GM20431 (cell line): ENCODE measurements around the gene ADGRB3.

ENCODE experiments used
- in situ Hi-C: fragments of 300-500 bp; cut with MseI, MboI; formaldehyde crosslinking; loops from one replicate; pipeline ENCODE4 v1.15.0; 2020; ENCODE audit warnings: low sequenced_read_pairs; ENCODE audit not compliant: unreplicated experiment

The ADGRB3 gene

GRCh38 chr6:69179681-69180080 lies 544.6 kb downstream of the ADGRB3 start:
- in situ Hi-C loops: no loop called here

DNA sequence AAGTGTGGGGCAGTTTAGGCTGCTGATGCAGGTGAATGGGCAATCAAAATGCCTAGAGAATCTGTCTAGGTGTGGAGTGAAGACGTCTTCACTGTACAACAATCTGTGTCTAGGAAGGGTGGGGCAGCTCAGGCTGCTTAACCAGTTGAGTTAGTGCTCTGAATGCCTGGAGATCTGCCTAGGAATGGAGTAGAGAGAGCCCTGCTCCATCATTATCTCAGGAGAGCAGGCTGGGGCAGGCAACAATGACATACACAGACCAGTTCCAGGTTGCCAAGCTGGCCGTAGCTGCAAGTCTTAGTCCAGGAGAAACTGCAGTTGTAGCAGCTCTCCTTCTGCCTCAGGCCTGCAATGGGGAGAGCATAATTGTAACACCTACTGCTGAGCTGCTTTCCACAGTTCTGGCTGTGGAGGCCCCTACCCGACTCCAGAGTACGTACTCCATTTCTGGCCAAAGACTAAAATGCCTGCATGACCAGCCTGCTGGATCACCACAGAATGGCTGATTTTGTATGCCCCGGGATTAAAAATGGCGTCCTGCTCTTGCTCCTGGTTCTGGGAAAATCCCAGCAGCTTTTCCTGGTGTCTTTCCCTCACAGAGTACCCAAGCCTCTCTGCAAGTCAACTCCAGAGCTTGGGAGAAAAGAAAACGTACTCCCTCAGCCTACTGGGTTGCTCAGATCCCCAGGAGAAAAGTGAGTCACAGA lies 545.4 kb downstream of the ADGRB3 start:
- in situ Hi-C loops: no loop called here

DNA sequence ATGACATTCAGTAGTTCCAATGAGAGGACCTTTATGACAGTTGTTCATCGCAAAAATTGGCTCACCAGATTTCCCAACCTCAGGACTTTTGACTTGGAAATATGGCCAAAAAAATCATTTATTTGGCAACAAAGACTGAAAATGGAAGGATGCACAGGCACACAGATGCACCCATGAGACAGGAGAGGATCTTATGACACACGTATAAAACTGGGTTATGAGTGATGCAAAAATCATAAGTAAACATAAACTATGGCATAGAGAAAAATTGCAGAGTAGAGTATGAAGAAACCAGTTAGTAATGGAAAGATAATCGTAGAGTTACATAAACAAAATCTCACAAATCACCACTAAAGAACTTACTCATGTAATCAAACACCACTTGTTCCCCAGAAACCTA lies 546.9 kb downstream of the ADGRB3 start:
- in situ Hi-C loops: no loop called here

- in situ Hi-C loops: no loop called here
These were observed 550.2 kb downstream of the ADGRB3 start for GRCh38 chr6:69185276-69185675.

GRCh38 chr6:69202768-69203167 lies 567.7 kb downstream of the ADGRB3 start:
- in situ Hi-C loops: no loop called here

GRCh38 chr6:69216127-69216526 lies 581.0 kb downstream of the ADGRB3 start:
- in situ Hi-C loops: no loop called here

DNA sequence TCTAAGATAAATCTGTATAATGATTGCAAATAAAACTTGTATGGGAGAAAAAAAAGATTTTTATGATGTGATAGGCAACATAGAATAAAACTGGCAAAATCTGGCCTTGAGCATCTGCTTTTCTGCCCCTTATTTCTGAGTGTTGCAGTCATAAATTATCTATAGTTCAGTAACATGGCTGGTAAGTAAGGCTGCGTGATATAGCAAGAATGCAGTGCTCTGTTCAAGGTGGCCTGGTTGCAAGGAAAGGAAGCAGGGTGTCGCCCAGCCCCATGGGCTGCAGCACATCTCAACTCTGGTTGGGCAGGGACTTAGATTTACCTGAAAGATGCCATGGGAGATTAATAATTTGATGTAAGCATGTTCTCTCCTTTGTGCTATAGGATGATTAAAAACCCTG lies 582.3 kb downstream of the ADGRB3 start:
- in situ Hi-C loops: no loop called here

GRCh38 chr6:69220375-69220774 lies 585.3 kb downstream of the ADGRB3 start:
- in situ Hi-C loops: no loop called here

- in situ Hi-C loops: no loop called here
These were observed 596.9 kb downstream of the ADGRB3 start for GRCh38 chr6:69232008-69232407.

DNA sequence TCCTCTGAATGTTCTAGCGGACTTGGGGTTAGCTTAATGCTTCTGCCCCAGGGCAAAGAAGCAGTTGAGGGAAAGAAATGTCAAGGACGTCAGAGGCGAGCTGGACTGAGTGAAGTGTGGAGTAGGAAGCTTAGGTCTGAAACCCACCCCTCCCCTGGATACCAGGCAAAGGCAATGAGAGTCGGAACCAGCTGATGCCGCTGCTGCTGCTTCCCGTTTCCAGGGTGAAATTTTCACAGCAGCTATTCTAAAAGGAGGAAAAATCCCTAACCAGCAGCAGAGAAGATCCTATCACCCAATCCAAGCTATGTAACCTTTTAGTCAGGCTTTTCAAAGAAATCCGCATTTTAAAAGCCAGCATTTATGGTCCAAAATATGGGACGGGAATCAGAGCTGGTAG lies 597.4 kb downstream of the ADGRB3 start:
- in situ Hi-C loops: no loop called here

DNA sequence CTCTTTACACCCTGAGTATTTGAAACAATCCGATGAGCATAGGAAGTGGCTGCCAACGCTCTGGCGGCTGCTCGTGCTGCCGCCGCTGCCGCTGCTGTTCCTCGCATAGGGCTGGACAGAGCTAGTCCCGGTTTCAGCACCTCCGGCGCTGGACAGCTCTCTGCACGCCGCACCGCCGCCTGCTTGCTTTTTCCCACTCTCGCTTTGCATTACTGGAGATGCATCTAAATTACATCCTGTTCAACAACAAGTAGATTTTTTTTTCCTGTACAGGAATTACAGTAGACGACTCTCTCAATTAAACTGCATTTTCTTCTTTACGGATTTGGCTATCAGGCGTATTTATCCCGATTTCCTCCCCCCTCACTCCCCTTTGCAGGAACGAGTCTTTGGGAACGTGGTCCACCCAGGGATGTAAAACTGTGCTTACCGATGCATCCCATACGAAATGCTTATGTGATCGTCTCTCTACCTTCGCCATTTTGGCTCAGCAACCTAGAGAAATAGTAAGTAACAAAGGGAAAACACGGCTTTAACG lies 597.9 kb downstream of the ADGRB3 start:
- in situ Hi-C loops: no loop called here

DNA sequence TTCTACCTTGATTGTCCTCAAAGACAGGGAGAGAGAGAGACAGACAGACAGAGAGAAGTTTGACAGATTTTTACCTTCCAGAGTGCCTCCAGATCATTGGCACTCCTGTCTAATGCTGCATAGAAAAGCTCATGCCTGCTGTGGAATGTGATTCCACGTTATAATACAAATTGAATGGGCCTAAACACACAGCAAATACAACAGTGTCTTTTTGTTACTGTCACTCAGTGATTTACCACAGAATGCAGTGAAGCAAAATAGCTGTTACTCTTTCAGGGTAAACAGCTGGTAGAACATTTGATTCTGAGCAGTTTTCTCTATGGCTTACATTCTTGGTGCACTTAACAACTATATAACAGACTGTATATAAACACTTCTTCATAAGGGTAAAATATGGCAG lies 603.0 kb downstream of the ADGRB3 start:
- in situ Hi-C loops: no loop called here

GRCh38 chr6:69246983-69247382 lies 611.9 kb downstream of the ADGRB3 start:
- in situ Hi-C loops: no loop called here

DNA sequence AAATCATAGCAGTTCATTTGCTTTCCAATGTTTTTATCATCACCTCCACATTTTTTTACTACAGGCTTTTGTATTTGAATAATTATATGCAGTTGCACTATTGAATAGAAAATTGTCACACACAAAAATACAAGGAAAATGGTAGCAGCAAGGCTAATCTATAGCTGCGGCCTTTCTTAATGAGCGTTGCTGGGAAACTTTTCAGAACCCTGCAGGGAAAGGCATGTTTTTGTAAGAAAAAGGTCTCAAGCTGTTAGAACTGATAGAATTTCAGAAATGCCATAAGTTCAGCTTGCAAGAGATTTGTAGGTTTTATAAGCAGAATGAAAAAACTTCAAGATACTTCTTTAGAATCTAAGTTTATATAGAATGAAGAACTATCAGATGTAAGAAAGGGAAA lies 625.9 kb downstream of the ADGRB3 start:
- in situ Hi-C loops: no loop called here

DNA sequence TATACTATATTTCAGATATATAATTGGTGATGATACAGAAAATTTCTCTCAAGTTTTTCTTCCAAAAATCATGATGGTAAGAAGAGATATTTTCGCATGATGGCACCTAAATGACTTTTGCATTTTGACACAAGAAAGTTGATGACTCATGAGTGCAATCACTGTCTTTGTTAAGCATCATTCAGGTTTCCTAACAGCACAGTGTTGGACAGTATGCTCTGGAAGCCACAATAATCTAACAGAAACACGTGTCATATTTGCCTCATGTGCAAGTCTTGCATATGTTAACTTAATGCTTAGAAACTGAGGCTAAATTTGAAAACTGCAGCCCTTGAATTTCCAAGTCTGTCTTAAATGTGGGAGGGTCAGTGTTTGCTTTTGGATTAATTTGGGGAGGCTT lies 628.2 kb downstream of the ADGRB3 start:
- in situ Hi-C loops: no loop called here

- in situ Hi-C loops: no loop called here
These were observed 630.0 kb downstream of the ADGRB3 start for GRCh38 chr6:69265090-69265489.

GRCh38 chr6:69265706-69266105 lies 630.6 kb downstream of the ADGRB3 start:
- in situ Hi-C loops: no loop called here

GRCh38 chr6:69276204-69276603 lies 641.1 kb downstream of the ADGRB3 start:
- in situ Hi-C loops: no loop called here

DNA sequence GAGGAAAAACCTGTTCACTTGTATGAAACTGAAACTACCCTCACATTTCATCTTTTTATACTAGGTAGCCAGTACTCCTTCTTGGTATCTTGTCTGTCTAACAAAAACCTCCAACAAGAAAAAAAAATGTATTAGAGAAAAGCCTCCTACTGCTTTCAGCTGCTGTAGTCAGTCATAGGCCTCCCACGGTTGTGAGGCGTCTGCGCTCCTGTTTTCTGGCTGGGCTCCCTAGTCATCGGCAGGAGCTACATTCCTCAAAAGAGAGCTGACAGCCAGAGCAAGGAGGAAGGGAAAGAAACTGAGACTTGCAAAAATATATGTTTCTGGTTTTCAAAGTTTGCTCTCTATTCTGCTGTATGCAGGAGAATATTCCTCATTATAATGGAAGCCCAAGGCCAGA lies 644.7 kb downstream of the ADGRB3 start:
- in situ Hi-C loops: no loop called here

DNA sequence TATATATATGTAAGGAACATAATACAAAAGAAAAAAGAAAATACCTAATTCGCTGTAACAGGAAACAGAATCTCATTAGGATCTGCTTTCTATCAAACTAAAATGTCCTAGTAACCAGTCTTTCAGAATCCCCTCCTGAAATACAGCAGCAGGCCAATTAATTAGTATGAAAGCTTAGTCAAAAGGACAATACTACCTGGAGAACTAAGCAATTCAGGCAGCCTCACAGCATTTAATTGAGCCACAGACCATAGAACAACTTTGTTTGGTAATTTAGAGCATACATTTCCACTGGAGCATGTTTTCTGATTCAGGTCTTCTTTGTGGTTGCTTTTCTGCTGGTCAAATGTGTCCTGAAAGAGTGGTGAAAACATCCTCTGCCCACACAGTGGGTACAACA lies 645.8 kb downstream of the ADGRB3 start:
- in situ Hi-C loops: no loop called here

GRCh38 chr6:69284176-69284730 lies 649.2 kb downstream of the ADGRB3 start:
- in situ Hi-C loops: no loop called here

DNA sequence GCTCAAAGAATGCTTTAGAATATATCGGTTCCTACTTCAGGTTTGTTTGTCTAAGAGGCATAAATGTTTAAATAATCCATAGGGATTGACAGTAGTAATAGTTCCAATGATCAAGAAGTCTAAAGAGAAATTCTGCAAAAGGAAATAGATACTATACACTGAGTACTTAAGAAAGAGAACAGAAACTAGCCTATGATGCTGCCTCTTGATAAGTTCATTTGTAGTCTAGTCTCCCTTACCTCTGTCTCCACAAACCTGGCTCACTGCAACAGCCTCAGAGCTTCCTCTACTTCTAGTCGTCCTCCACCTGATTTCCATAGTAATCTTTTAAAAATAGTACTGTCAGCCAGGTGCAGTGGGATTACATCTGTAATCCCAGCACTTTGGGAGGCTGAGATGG lies 650.0 kb downstream of the ADGRB3 start:
- in situ Hi-C loops: no loop called here
